Activated T-cell treated with anti-CD3 and anti-CD28 coated beads, Interleukin-2, amount 50 U/mL, for 1 hour (primary cell): ENCODE results near the gene TAL1.
"Not testable (repeated sequence)": the region's sequence is repeated elsewhere in the genome, so short reads cannot be mapped to it uniquely, and the experiment has no call there.

ENCODE experiments used
- DNase-seq: peaks from one replicate; pipeline ENCODE4 v3.0.0-alpha.2; 2020

Gene TAL1

GRCh38 chr1:47232187-47232874 is at the start of gene TAL1:
Gene TAL1 (minus strand): TSS chr1:47232225. CDS start chr1:47225888, 6,337 bp downstream.
- DNase-seq: no peak

- no peak for DNase-seq
Observed at GRCh38 chr1:47280142-47280541, 48.1 kb upstream of the TAL1 start.

GRCh38 chr1:47276850-47277249 is 44.8 kb upstream of the TAL1 start:
- no peak for DNase-seq

- not testable (repeated sequence) for DNase-seq
Observed at GRCh38 chr1:47275811-47276210, 43.8 kb upstream of the TAL1 start.

GRCh38 chr1:47265529-47265928 is 33.5 kb upstream of the TAL1 start:
- not testable (repeated sequence) for DNase-seq

- DNase-seq: no peak
Observed at GRCh38 chr1:47262787-47263413, 30.9 kb upstream of the TAL1 start.

- no peak for DNase-seq
Observed at GRCh38 chr1:47257224-47257623, 25.2 kb upstream of the TAL1 start.

GRCh38 chr1:47252795-47253194 is 20.8 kb upstream of the TAL1 start:
- no peak for DNase-seq

- no peak for DNase-seq
Observed at GRCh38 chr1:47252369-47252768, 20.3 kb upstream of the TAL1 start.

- no peak for DNase-seq
Observed at GRCh38 chr1:47249755-47250154, 17.7 kb upstream of the TAL1 start.

GRCh38 chr1:47244339-47244862 is 12.4 kb upstream of the TAL1 start:
- DNase-seq: no peak

- DNase-seq: no peak
Observed at GRCh38 chr1:47243910-47244309, 11.9 kb upstream of the TAL1 start.

GRCh38 chr1:47241114-47242113 is 9.4 kb upstream of the TAL1 start:
- DNase-seq: no peak

- DNase-seq: no peak
Observed at GRCh38 chr1:47238935-47239592, 7.0 kb upstream of the TAL1 start.

GRCh38 chr1:47235806-47236205 is 3.8 kb upstream of the TAL1 start:
- no peak for DNase-seq

GRCh38 chr1:47235241-47235681 is 3.2 kb upstream of the TAL1 start:
- no peak for DNase-seq

GRCh38 chr1:47233186-47233585 is 1.2 kb upstream of the TAL1 start:
- DNase-seq: no peak

- DNase-seq: peak; percentile 34
Observed at GRCh38 chr1:47231301-47232186, 481 bp downstream of the TAL1 start.

- DNase-seq: peak; percentile 35
Observed at GRCh38 chr1:47230692-47231300, 1.2 kb downstream of the TAL1 start.

GRCh38 chr1:47229886-47230691 is 1.9 kb downstream of the TAL1 start:
- no peak for DNase-seq
